Measurements from ENCODE around the gene ZSWIM5.

DNA sequence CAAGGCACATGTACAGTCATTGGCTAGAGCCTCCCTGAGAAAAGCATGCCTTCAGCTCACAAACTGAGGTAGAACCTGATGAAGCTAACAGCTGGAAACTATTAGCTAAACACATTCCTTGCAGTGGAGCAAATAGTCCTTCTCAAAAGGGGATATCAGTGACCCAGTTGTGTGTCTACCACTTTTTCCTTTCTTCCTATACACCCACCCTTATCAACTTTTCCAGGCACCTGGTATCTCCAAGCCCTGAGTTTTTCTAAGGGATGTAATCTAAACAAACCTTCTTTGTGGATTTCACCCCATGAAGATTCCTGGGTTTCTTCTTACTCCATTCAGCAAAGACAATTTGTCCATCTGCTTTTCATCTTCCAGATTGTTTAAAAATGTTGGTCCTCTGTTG, 10.5 kb upstream of the ZSWIM5 start:
- TF ChIP-seq GATA2 (IDR thresholded peaks at IDR 0.05; ENCODE audit: low read depth, low read length) (no peak), GATA3 (IDR thresholded peaks at IDR 0.05; ENCODE audit: low read depth, low read length) (no peak)

All from SH-SY5Y (cell line).